ENCODE measurements around the gene PPIF. TPM values are rescaled to one million over a fixed set of nuclear protein-coding genes. Genes with fewer than 3 reads are reported as not detected.
A peak's percentile ranks its signal among the peaks of the same experiment; 100 is the strongest.
"Not testable (repeated sequence)": the region's sequence is repeated elsewhere in the genome, so short reads cannot be mapped to it uniquely, and the experiment has no call there.

PPIF gene
- total RNA-seq, 2 donors from 2014 or later = 30.6 to 69.1 TPM

DNA sequence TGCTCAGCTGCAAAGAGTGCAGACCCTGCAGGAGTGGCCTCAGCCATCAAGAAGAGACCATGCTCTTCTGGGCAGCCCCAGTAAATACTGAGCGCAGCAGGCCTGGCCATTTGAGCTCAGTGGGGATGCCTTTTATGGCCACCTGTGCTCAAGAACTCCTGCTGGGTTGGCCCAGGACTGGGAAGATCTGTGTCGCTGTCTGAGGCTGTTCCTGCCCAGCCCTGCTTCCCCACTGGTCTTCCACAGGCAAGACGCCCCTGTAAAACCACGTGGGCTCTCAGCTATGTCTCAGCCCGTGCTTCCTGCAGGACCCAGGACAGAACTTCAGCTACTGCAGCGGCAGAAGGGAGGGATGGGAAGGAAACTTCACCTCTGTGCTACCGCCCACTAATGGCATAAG lies 10.5 kb upstream of the PPIF start:
- Histone ChIP-seq H3K27me3 (replicated peaks; ENCODE audit: insufficient read depth) (no peaks in the 10 kb centered on the region), H3K4me3 (no peak overlapping the region), H3K9me3 (no peaks in the 10 kb centered on the region), H3K27ac (no peak overlapping the region), H3K4me1 (replicated peaks) (no peaks in the 10 kb centered on the region), H3K36me3 (no peaks in the 10 kb centered on the region)
- intact Hi-C loops (cut with DNase I) = no loop called here
- DNase-seq (ENCODE audit: low spot score) = no peak
- WGBS = 47% methylated on average over 7 of the region's 7 CpGs
- TF ChIP-seq, protein P1, sequence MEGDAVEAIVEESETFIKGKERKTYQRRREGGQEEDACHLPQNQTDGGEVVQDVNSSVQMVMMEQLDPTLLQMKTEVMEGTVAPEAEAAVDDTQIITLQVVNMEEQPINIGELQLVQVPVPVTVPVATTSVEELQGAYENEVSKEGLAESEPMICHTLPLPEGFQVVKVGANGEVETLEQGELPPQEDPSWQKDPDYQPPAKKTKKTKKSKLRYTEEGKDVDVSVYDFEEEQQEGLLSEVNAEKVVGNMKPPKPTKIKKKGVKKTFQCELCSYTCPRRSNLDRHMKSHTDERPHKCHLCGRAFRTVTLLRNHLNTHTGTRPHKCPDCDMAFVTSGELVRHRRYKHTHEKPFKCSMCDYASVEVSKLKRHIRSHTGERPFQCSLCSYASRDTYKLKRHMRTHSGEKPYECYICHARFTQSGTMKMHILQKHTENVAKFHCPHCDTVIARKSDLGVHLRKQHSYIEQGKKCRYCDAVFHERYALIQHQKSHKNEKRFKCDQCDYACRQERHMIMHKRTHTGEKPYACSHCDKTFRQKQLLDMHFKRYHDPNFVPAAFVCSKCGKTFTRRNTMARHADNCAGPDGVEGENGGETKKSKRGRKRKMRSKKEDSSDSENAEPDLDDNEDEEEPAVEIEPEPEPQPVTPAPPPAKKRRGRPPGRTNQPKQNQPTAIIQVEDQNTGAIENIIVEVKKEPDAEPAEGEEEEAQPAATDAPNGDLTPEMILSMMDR (IDR thresholded peaks at IDR 0.05) = no peak
- TF ChIP-seq POLR2A (IDR thresholded peaks at IDR 0.05) (no peak), POLR2AphosphoS5 (IDR thresholded peaks at IDR 0.05) (no peak)

DNA sequence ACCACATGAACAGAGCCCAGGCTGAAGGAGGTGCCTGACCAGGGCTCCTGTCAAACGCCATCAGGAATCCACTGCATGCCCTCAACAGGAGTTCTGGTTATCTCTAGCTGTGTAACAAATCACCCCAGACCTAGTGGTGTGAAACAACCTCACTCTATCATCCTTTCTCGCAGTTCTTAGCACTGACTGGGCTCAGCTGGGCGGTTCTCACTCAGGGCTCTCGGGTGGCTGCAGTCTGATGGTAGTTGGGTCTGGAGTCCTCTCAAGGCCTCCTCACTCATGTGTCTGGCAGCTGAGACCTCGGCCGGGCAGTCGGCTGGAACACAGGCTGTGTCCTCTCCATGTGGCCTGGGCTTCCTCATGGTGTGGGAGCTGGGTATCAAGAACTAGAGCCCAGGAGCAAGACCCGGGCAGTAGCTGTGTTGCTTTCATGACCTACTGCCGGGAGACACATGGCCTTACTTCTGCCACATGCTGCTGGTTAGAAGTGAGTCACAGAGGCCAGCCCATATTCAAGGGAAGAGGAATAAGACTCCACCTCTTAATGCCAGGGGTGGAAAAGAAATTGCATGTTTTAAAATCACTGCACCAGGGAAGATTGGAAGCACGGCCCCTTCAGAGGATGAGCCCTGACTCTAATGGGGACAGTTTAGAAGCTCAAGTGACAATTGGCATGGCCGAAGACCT lies 9.3 kb upstream of the PPIF start:
- DNase-seq (ENCODE audit: low spot score); H3K9me3 ChIP-seq; H3K27ac ChIP-seq; H3K4me3 ChIP-seq; H3K4me1 ChIP-seq (replicated peaks); H3K27me3 ChIP-seq (replicated peaks; ENCODE audit: insufficient read depth); intact Hi-C loops (cut with DNase I); H3K36me3 ChIP-seq: not testable (repeated sequence)
- 92% methylated on average over 6 of the region's 11 CpGs for WGBS

DNA sequence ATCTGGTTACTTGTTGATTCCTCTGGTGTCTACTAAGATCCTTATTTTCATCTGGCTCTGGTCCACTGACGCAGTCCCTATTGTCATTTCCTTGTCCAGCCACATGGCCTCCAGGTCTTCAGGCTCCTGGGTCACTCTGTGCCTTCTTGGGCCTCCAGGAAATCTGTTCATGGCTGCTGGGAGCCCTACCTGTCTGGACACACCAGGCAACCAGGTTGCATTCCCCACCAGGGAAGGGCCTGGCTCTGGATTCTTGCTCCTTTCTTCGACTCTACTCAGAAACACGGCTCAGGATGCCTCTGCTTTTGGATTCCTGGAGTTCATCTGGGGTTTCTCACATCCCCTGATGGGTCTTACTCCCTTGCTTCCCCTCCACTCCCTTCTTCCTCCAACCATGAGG lies 8.0 kb upstream of the PPIF start:
- WGBS = 84% methylated on average over 3 of the region's 3 CpGs

DNA sequence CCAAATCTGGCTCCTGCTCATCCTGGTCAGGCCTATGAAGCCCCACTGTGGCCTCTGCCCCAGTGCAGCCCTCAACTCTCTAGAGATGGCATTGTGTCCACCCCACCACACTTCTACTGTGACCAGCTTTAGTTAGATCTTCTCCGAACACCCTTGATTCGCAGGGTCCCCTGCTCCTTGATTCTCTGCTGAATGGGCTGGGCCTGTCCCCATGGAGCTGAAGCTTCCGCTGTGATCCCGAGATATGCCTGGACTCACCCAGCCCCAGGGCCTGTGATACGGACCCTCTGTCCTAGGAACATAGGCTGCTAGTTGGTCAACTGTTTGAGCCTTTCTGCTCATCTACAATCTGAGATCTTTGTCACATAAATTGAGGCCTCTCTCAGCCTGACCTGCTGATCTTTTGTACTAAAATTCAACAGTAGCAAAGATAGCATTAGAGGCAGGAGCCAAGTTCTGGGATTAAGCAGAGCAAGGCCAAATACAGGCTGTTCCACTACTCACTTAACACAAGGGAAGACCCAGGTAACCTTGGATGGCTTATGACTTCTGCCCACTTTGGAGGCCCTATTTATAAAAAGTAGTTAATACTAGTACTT lies 6.5 kb upstream of the PPIF start:
- Histone ChIP-seq H3K9me3 (no peaks in the 10 kb centered on the region), H3K27me3 (replicated peaks; ENCODE audit: insufficient read depth) (no peaks in the 10 kb centered on the region), H3K4me3 (no peak overlapping the region), H3K36me3 (no peaks in the 10 kb centered on the region), H3K27ac (peak overlapping the region; percentile 2 to 34), H3K4me1 (replicated peaks) (no peaks in the 10 kb centered on the region)
- intact Hi-C loops (cut with DNase I) = no loop called here
- 91% methylated on average over 5 of the region's 5 CpGs for WGBS
- TF ChIP-seq, protein P1 (IDR thresholded peaks at IDR 0.05) = no peak
- TF ChIP-seq POLR2A (IDR thresholded peaks at IDR 0.05) (no peak), POLR2AphosphoS5 (IDR thresholded peaks at IDR 0.05) (no peak)
- DNase-seq (ENCODE audit: low spot score) = no peak

More for the DNA sequence above, 8.0 kb upstream of the PPIF start:
- intact Hi-C loops (cut with DNase I) = no loop called here
- no peak for DNase-seq (ENCODE audit: low spot score)
- H3K9me3 ChIP-seq = no peaks in the 10 kb centered on the region
- H3K36me3 ChIP-seq = no peaks in the 10 kb centered on the region
- H3K27ac ChIP-seq = no peak overlapping the region
- no peak overlapping the region for H3K4me3 ChIP-seq
- no peaks in the 10 kb centered on the region for H3K4me1 ChIP-seq (replicated peaks)
- no peak for TF ChIP-seq POLR2A (IDR thresholded peaks at IDR 0.05)
- H3K27me3 ChIP-seq (replicated peaks; ENCODE audit: insufficient read depth) = no peaks in the 10 kb centered on the region

DNA sequence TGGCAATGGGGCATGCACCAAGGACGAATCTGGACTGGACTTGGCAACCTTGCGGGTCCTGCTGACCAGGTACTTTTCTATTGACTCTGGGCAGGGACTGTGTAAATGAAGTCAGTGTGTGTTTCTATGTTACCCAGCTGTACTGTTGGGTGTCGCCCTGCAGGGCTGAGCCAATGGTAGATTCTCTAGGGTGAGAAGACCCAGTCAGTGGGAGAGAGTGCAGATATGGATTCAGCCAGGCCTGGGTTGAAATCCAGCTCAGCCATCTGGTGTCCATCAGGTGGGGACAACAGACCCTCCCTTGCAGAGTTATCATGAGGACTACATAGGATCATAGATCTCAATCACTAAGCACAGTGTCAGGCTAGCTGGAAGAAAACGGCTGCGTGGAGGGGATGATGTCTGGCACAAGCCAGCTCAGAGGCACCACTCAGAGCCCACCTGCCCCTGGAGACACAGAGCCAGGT lies 4.9 kb upstream of the PPIF start:
- H3K4me1 ChIP-seq (replicated peaks) = no peaks in the 10 kb centered on the region
- WGBS = 68% methylated on average over 5 of the region's 5 CpGs
- H3K4me3 ChIP-seq = no peak overlapping the region
- no peaks in the 10 kb centered on the region for H3K27me3 ChIP-seq (replicated peaks; ENCODE audit: insufficient read depth)
- peak; percentile 63 for DNase-seq (ENCODE audit: low spot score)
- intact Hi-C loops (cut with DNase I) = no loop called here
- peak; percentile 82 for TF ChIP-seq POLR2AphosphoS5 (IDR thresholded peaks at IDR 0.05)
- TF ChIP-seq, protein P1 (IDR thresholded peaks at IDR 0.05) = no peak
- peak overlapping the region; percentile 8 to 70 for H3K27ac ChIP-seq
- no peaks in the 10 kb centered on the region for H3K9me3 ChIP-seq
- H3K36me3 ChIP-seq = no peaks in the 10 kb centered on the region
